LNCAP (cell line): ENCODE results near the gene PAM16.

Experiments used
- TF ChIP-seq, protein P1 (sequence below): fragments of 450-650 bp; IDR thresholded peaks from 2 replicates; pipeline ENCODE4 v1.5.1; 2017; ENCODE audit warnings: mild to moderate bottlenecking

The PAM16 gene

DNA sequence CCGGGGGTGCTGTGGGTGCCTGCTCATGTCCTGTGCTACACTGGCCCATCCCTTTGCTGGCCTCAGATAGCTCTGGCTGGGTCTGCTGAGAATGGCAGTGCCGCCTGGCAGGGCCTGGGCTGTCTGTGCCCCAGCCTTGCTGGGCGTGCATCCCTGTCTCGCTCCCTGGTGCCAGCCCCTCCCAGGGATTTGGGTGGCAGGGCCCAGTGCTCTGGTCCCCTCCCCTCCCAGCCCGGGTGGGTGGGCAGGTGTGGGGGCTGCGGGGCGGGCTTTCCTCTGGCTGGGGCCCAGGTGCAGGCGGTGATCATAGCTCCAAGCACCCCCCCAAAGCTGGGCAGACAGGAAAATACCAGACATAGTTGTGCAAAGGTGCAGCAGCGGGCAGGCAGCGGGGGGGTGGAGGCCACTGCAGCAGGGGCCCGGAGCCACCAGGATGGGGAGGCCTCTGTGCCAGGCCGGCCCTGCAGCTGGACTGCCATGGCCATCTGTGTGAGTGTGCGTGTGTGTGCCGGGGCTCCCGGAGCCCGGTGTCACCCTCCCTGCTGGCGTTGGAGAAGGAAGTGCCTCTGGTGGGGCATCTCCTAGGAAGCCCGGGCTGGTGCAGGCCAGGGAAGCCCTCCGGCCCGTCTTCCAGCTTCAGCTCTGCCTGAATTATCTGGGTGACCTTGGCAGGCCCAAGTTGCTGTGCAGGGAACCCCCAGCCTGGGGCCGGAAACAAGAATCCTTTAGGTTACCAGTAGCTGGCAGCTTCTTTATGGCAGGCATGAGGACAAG, 27.9 kb downstream of the PAM16 start:
- TF ChIP-seq, protein P1, sequence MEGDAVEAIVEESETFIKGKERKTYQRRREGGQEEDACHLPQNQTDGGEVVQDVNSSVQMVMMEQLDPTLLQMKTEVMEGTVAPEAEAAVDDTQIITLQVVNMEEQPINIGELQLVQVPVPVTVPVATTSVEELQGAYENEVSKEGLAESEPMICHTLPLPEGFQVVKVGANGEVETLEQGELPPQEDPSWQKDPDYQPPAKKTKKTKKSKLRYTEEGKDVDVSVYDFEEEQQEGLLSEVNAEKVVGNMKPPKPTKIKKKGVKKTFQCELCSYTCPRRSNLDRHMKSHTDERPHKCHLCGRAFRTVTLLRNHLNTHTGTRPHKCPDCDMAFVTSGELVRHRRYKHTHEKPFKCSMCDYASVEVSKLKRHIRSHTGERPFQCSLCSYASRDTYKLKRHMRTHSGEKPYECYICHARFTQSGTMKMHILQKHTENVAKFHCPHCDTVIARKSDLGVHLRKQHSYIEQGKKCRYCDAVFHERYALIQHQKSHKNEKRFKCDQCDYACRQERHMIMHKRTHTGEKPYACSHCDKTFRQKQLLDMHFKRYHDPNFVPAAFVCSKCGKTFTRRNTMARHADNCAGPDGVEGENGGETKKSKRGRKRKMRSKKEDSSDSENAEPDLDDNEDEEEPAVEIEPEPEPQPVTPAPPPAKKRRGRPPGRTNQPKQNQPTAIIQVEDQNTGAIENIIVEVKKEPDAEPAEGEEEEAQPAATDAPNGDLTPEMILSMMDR, result no peak

- TF ChIP-seq, protein P1, result no peak
Observed at GRCh38 chr16:4322121-4323052, 28.7 kb downstream of the PAM16 start.

GRCh38 chr16:4321286-4322120, 29.6 kb downstream of the PAM16 start:
- TF ChIP-seq, protein P1, result no peak

DNA sequence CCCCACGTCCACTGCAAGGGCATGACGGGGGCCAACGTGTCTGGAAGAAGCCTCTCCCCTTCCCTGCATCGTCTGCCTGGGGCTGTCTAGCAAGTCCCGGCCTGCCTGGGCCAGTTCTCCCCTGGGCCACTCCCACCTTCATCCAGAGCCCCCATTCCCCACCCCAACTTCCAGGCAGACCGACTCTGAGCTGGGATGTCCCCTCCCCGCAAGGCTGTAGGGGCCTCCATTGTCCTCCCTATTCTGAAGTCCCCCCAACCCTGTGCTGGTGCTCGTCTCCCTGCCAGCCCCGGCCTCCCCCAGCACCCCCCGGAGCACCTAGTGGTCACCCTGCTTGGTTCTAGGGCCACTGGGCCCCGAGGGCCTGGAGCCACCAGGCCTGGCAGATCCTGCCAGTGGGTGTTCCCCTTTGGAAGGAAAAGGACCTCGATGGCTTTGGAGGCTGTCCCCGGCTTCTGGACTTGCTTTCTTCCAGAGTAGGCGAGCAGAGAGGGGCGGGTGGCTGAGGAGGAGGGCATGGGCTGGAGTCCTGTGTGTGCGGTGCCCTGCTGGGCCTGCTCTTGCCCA, 30.5 kb downstream of the PAM16 start:
- TF ChIP-seq, protein P1, result no peak

- TF ChIP-seq, protein P1, result no peak
Observed at GRCh38 chr16:4319454-4320421, 31.4 kb downstream of the PAM16 start.

GRCh38 chr16:4318967-4319366, 32.2 kb downstream of the PAM16 start:
- TF ChIP-seq, protein P1, result no peak
